ENCODE data around the gene SPNS3. TPM values are rescaled to one million over a fixed set of nuclear protein-coding genes. Genes with fewer than 3 reads are reported as not detected.
A peak's percentile ranks its signal among the peaks of the same experiment; 100 is the strongest.

The SPNS3 gene
- polyA plus RNA-seq, 2 of the 4 experiments (the other 2 are of a cell fraction), result not detected

DNA sequence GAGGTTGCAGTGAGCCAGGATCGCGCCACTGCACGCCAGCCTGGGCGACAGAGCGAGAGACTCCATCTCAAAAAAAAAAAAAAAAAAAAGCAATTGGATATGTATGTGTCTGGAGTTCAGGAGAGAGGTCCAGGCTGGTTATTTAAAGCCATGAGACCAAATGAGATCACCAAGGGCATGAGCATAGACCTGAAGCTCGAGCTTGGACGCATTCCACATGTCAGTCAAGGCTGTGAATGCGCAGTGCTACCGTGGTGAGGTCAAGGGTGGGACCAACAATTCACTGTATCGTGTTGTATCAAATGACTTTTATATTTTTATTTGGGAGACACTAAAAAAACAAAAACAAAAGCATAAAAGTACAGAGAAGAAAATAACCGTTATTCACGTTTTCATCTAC, 35.8 kb downstream of the SPNS3 start:
- no peaks in the 10 kb centered on the region for H3K9me3 ChIP-seq
- H3K4me3 ChIP-seq, result no peak overlapping the region
- no peaks in the 10 kb centered on the region for H3K4me1 ChIP-seq
- no peak overlapping the region for H3K27ac ChIP-seq
- CTCF ChIA-PET, result interaction anchor here (1.0 to 1.8 kb wide), 4 partner anchors 12 to 29 kb away, joined by 3 to 4 read pairs (median 4); partner anchors contain the start of gene SPNS2
- POLR2A ChIA-PET, result no interaction called here
- TF ChIP-seq FOXS1 (CRISPR knock-in tag; IDR thresholded peaks at IDR 0.05), result no peak
- no peak for TF ChIP-seq CHD4 (IDR thresholded peaks at IDR 0.05; ENCODE audit: borderline replicate concordance)
- TF ChIP-seq HOXB5 (CRISPR knock-in tag; IDR thresholded peaks at IDR 0.05), result no peak
- no peak for TF ChIP-seq RFX5 (IDR thresholded peaks at IDR 0.05)
- no peak for TF ChIP-seq FOSB (CRISPR knock-in tag; IDR thresholded peaks at IDR 0.05)
- no peak for TF ChIP-seq EHMT2 (IDR thresholded peaks at IDR 0.05; ENCODE audit: low read depth)
- TF ChIP-seq SREBF2 (IDR thresholded peaks at IDR 0.05), result no peak
- no peak for TF ChIP-seq CEBPB (IDR thresholded peaks at IDR 0.05)
- TF ChIP-seq POLR2A (IDR thresholded peaks at IDR 0.05; ENCODE audit: low read length), result no peak
- no peak for TF ChIP-seq CBX2 (IDR thresholded peaks at IDR 0.05; ENCODE audit: borderline replicate concordance, low read depth)
- no peak for TF ChIP-seq PBX3 (IDR thresholded peaks at IDR 0.05)
- no peak for TF ChIP-seq FOSL2 (IDR thresholded peaks at IDR 0.05)
- TF ChIP-seq FOSL2 (CRISPR knock-in tag; IDR thresholded peaks at IDR 0.05), result no peak
- no peak for TF ChIP-seq TP53 (CRISPR knock-in tag; IDR thresholded peaks at IDR 0.05)
- TF ChIP-seq KDM5A (IDR thresholded peaks at IDR 0.05), result no peak
- 80% methylated on average over 12 of the region's 12 CpGs for WGBS (ENCODE audit: missing lambda C conversion rate)
- no peak overlapping the region for H3K4me2 ChIP-seq
- peak; percentile 13 for FAIRE-seq
- no peak for DNase-seq (ENCODE audit: low read depth in 1 of 2, low spot score in 1 of 2)
- ATAC-seq, result no peak

DNA sequence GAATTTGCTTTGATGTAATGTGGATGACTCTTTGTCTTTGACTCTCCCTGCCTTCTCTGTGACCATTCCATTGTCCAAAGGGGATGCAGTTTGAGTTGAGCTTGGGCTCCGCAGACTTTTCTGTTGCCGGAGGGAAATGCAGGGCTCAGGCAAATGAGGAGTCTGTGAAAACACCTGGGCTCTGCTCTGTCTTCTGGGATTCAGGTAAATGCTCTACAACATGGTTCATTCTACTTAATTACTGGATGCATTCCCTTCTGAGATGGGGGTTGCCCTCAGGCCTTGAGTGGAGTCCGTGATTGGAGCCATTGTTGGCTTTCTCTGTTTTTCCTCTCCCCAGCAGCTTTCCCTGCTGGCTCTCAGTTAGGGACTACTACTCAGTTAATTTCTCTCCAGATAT, 38.5 kb downstream of the SPNS3 start:
- Histone ChIP-seq H3K4me2 (no peak overlapping the region), H3K9me3 (no peaks in the 10 kb centered on the region), H3K4me3 (no peak overlapping the region), H3K27ac (no peak overlapping the region), H3K4me1 (no peaks in the 10 kb centered on the region)
- WGBS (ENCODE audit: missing lambda C conversion rate), result 85% methylated on average over 3 of the region's 3 CpGs
- FAIRE-seq (no peak), ATAC-seq (no peak), DNase-seq (ENCODE audit: low read depth in 1 of 2, low spot score in 1 of 2) (no peak)
- ChIA-PET POLR2A (interaction anchor here (0.7 kb wide), 1 partner anchor 49 kb away, joined by 3 read pairs; no protein-coding TSS in a partner anchor), CTCF (interaction anchor here (0.6 to 1.6 kb wide), 5 partner anchors 13 to 59 kb away, joined by 3 to 8 read pairs (median 3); no protein-coding TSS in a partner anchor)
- no peak for TF ChIP-seq FOSB (CRISPR knock-in tag; IDR thresholded peaks at IDR 0.05)
- no peak for TF ChIP-seq MAX (IDR thresholded peaks at IDR 0.05)
- TF ChIP-seq PHF8 (IDR thresholded peaks at IDR 0.05; ENCODE audit: borderline replicate concordance, low read depth), result no peak
- no peak for TF ChIP-seq ATOH8 (CRISPR knock-in tag; IDR thresholded peaks at IDR 0.05; ENCODE audit: low read depth)
- TF ChIP-seq HOXA7 (CRISPR knock-in tag; IDR thresholded peaks at IDR 0.05), result no peak
- TF ChIP-seq NFE2L2 (conservative IDR thresholded peaks at IDR 0.05; ENCODE audit: low read length), result no peak
- no peak for TF ChIP-seq EHMT2 (IDR thresholded peaks at IDR 0.05; ENCODE audit: low read depth)
- TF ChIP-seq RARB (CRISPR knock-in tag; IDR thresholded peaks at IDR 0.05), result no peak

- no peak overlapping the region for H3K27ac ChIP-seq
- ATAC-seq (no peak), DNase-seq (ENCODE audit: low read depth in 1 of 2, low spot score in 1 of 2) (no peak), FAIRE-seq (no peak)
- H3K4me3 ChIP-seq, result no peak overlapping the region
- H3K4me1 ChIP-seq, result no peaks in the 10 kb centered on the region
- no peak overlapping the region for H3K4me2 ChIP-seq
- CTCF ChIA-PET, result no interaction called here
- POLR2A ChIA-PET, result no interaction called here
- no peaks in the 10 kb centered on the region for H3K9me3 ChIP-seq
- WGBS (ENCODE audit: missing lambda C conversion rate), result 77% methylated on average over 13 of the region's 13 CpGs
- TF ChIP-seq, protein P1, sequence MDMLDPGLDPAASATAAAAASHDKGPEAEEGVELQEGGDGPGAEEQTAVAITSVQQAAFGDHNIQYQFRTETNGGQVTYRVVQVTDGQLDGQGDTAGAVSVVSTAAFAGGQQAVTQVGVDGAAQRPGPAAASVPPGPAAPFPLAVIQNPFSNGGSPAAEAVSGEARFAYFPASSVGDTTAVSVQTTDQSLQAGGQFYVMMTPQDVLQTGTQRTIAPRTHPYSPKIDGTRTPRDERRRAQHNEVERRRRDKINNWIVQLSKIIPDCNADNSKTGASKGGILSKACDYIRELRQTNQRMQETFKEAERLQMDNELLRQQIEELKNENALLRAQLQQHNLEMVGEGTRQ (IDR thresholded peaks at IDR 0.05), result no peak
- no peak for TF ChIP-seq NFE2L2 (conservative IDR thresholded peaks at IDR 0.05; ENCODE audit: low read length)
- no peak for TF ChIP-seq HMGXB4 (CRISPR knock-in tag; IDR thresholded peaks at IDR 0.05; ENCODE audit: borderline replicate concordance)
- TF ChIP-seq, protein P2, sequence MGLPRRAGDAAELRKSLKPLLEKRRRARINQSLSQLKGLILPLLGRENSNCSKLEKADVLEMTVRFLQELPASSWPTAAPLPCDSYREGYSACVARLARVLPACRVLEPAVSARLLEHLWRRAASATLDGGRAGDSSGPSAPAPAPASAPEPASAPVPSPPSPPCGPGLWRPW (IDR thresholded peaks at IDR 0.05), result no peak
- TF ChIP-seq, protein P3, sequence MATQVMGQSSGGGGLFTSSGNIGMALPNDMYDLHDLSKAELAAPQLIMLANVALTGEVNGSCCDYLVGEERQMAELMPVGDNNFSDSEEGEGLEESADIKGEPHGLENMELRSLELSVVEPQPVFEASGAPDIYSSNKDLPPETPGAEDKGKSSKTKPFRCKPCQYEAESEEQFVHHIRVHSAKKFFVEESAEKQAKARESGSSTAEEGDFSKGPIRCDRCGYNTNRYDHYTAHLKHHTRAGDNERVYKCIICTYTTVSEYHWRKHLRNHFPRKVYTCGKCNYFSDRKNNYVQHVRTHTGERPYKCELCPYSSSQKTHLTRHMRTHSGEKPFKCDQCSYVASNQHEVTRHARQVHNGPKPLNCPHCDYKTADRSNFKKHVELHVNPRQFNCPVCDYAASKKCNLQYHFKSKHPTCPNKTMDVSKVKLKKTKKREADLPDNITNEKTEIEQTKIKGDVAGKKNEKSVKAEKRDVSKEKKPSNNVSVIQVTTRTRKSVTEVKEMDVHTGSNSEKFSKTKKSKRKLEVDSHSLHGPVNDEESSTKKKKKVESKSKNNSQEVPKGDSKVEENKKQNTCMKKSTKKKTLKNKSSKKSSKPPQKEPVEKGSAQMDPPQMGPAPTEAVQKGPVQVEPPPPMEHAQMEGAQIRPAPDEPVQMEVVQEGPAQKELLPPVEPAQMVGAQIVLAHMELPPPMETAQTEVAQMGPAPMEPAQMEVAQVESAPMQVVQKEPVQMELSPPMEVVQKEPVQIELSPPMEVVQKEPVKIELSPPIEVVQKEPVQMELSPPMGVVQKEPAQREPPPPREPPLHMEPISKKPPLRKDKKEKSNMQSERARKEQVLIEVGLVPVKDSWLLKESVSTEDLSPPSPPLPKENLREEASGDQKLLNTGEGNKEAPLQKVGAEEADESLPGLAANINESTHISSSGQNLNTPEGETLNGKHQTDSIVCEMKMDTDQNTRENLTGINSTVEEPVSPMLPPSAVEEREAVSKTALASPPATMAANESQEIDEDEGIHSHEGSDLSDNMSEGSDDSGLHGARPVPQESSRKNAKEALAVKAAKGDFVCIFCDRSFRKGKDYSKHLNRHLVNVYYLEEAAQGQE (IDR thresholded peaks at IDR 0.05), result no peak
These were observed 40.4 kb downstream of the SPNS3 start for GRCh38 chr17:4474093-4474492.

Data from A549 (cell line).